Breast epithelium (tissue), 3 donors: Measurements from ENCODE around the gene POLR2C.

ENCODE experiments used
- CTCF ChIP-seq, 3 donors: fragments of 450-650 bp; IDR thresholded peaks; one replicate each; pipeline ENCODE4 v1.5.1; 2016 to 2017; ENCODE audit warnings: antibody characterized with exemption in 3 of 3, mild to moderate bottlenecking in 3 of 3, moderate library complexity in 3 of 3
- POLR2A ChIP-seq: fragments of 450-650 bp; IDR thresholded peaks from one replicate; pipeline ENCODE4 v1.6.1; 2016; ENCODE audit warnings: antibody characterized with exemption, mild to moderate bottlenecking, moderate library complexity

GRCh38 chr16:57512296-57513001, 50.0 kb downstream of the POLR2C start:
- no peak for TF ChIP-seq CTCF (IDR thresholded peaks at IDR 0.05)
- no peak for TF ChIP-seq POLR2A
